ENCODE data around the gene ERLIN1.

The ERLIN1 gene

DNA sequence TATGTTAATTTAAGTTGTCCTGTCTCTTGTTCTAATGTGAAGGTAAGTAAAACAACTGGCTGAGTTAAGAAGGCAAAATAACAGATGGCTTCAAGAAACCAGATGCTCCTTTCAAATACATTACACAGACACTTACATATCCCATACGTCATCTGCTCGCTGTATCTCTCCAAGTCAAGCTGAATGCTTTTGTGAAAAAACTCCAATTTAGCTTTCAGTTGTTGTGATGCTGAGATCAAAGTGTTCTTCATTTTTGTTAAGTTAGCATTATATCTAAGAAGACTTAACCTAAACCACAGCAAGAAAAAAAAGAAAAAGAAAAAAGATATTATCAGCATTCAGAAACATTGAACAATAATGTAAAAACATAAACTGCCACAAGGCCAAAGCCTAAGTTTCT is 18.5 kb upstream of the ERLIN1 start:
- Histone ChIP-seq H2BK12ac (ENCODE audit: low read length) (no peak overlapping the region), H3K4me1 (ENCODE audit: control insufficient read depth in 2 of 2, insufficient read depth in 1 of 2, low read depth in 1 of 2, low read length in 2 of 2) (no peaks in the 10 kb centered on the region), H2BK15ac (ENCODE audit: low read length) (no peak overlapping the region), H3K9ac (ENCODE audit: low read depth, low read length, poor library complexity) (no peak overlapping the region), H3K18ac (ENCODE audit: low read length) (no peak overlapping the region), H3K27ac (replicated peaks; ENCODE audit: low read length) (no peak overlapping the region), H3K4me2 (ENCODE audit: insufficient read depth, low read length, poor library complexity, severe bottlenecking) (no peak overlapping the region), H3K79me1 (ENCODE audit: low read depth, low read length) (no peaks in the 10 kb centered on the region), H3K9me3 (replicated peaks in 1 of 2; ENCODE audit: control insufficient read depth in 2 of 2, insufficient read depth in 1 of 2, low read depth in 1 of 2, low read length in 2 of 2) (no peaks in the 10 kb centered on the region), H4K91ac (ENCODE audit: low read depth, low read length, poor library complexity) (no peak overlapping the region), H2AFZ (ENCODE audit: low read length) (no peak overlapping the region), H4K8ac (ENCODE audit: low read depth, low read length) (no peak overlapping the region), H3K4ac (ENCODE audit: low read length) (no peak overlapping the region), H3K4me3 (ENCODE audit: low read length in 2 of 2) (no peak overlapping the region), H2BK120ac (ENCODE audit: low read depth, low read length) (no peak overlapping the region), H2AK5ac (ENCODE audit: low read depth, low read length) (no peak overlapping the region), H3K14ac (ENCODE audit: low read length) (no peak overlapping the region), H3K27me3 (ENCODE audit: control insufficient read depth in 3 of 3, insufficient read depth in 3 of 3, low read depth in 1 of 3, low read length in 3 of 3) (no peaks in the 10 kb centered on the region), H3K23ac (ENCODE audit: low read depth, low read length, poor library complexity) (no peak overlapping the region), H2BK5ac (ENCODE audit: low read length) (no peak overlapping the region), H3K36me3 (replicated peaks in 1 of 2; ENCODE audit: control insufficient read depth in 2 of 2, insufficient read depth in 2 of 2, low read length in 2 of 2) (peaks cover 22 to 99% of the 10 kb centered on the region in 2 donors)
- no peak for DNase-seq (ENCODE audit: low spot score)
- no CpG with 5 or more reads among the region's 2 CpGs for WGBS, 2 donors (ENCODE audit: extremely low coverage in 2 of 2, insufficient read length in 2 of 2, insufficient replicate concordance in 1 of 2)

GRCh38 chr10:100201549-100201948 is 15.7 kb upstream of the ERLIN1 start:
- H3K9ac ChIP-seq (ENCODE audit: low read depth, low read length, poor library complexity), result no peak overlapping the region
- no peak overlapping the region for H3K4ac ChIP-seq (ENCODE audit: low read length)
- no peaks in the 10 kb centered on the region for H3K9me3 ChIP-seq (replicated peaks in 1 of 2; ENCODE audit: control insufficient read depth in 2 of 2, insufficient read depth in 1 of 2, low read depth in 1 of 2, low read length in 2 of 2)
- H3K18ac ChIP-seq (ENCODE audit: low read length), result no peak overlapping the region
- H2BK120ac ChIP-seq (ENCODE audit: low read depth, low read length), result no peak overlapping the region
- H3K27me3 ChIP-seq (ENCODE audit: control insufficient read depth in 3 of 3, insufficient read depth in 3 of 3, low read depth in 1 of 3, low read length in 3 of 3), result no peaks in the 10 kb centered on the region
- no peak overlapping the region for H3K14ac ChIP-seq (ENCODE audit: low read length)
- no peak overlapping the region for H2AFZ ChIP-seq (ENCODE audit: low read length)
- no peak for DNase-seq (ENCODE audit: low spot score)
- no peak overlapping the region for H2AK5ac ChIP-seq (ENCODE audit: low read depth, low read length)
- WGBS, 2 donors (ENCODE audit: extremely low coverage in 2 of 2, insufficient read length in 2 of 2, insufficient replicate concordance in 1 of 2), result no CpG with 5 or more reads among the region's 2 CpGs
- H3K27ac ChIP-seq (replicated peaks; ENCODE audit: low read length), result no peak overlapping the region
- H3K79me1 ChIP-seq (ENCODE audit: low read depth, low read length), result no peaks in the 10 kb centered on the region
- no peak overlapping the region for H2BK12ac ChIP-seq (ENCODE audit: low read length)
- no peak overlapping the region for H4K91ac ChIP-seq (ENCODE audit: low read depth, low read length, poor library complexity)
- H3K4me1 ChIP-seq (ENCODE audit: control insufficient read depth in 2 of 2, insufficient read depth in 1 of 2, low read depth in 1 of 2, low read length in 2 of 2), result no peaks in the 10 kb centered on the region
- H3K23ac ChIP-seq (ENCODE audit: low read depth, low read length, poor library complexity), result no peak overlapping the region
- H2BK5ac ChIP-seq (ENCODE audit: low read length), result no peak overlapping the region
- H3K4me2 ChIP-seq (ENCODE audit: insufficient read depth, low read length, poor library complexity, severe bottlenecking), result no peak overlapping the region
- no peak overlapping the region for H3K4me3 ChIP-seq (ENCODE audit: low read length in 2 of 2)
- no peak overlapping the region for H2BK15ac ChIP-seq (ENCODE audit: low read length)
- peaks cover 25 to 99% of the 10 kb centered on the region in 2 donors for H3K36me3 ChIP-seq (replicated peaks in 1 of 2; ENCODE audit: control insufficient read depth in 2 of 2, insufficient read depth in 2 of 2, low read length in 2 of 2)
- no peak overlapping the region for H4K8ac ChIP-seq (ENCODE audit: low read depth, low read length)

DNA sequence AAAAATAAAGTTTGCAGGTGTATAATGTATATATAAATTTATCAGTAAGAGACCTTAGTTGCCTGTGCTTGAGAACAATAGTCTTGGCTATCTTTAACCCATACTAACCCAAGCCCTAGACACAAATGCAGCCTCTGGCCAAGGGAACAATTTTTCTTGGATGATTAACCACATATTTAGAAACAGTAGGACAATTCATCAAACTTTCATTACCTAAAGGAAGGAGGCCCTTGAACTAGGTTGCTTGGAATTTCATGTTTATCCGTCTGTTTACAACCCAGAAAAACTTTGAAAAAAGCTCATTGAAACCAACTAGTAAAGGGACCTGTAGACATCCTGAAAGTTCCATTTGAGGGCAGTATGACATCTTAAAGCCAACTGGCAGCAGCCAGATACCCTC is 8.9 kb upstream of the ERLIN1 start:
- no CpG with 5 or more reads among the region's 1 CpG for WGBS, 2 donors (ENCODE audit: extremely low coverage in 2 of 2, insufficient read length in 2 of 2, insufficient replicate concordance in 1 of 2)
- no peak overlapping the region for H3K9ac ChIP-seq (ENCODE audit: low read depth, low read length, poor library complexity)
- peaks cover 29 to 97% of the 10 kb centered on the region in 2 donors for H3K36me3 ChIP-seq (replicated peaks in 1 of 2; ENCODE audit: control insufficient read depth in 2 of 2, insufficient read depth in 2 of 2, low read length in 2 of 2)

GRCh38 chr10:100192350-100192749 is 6.5 kb upstream of the ERLIN1 start:
- H2BK5ac ChIP-seq (ENCODE audit: low read length), result no peak overlapping the region
- no peak overlapping the region for H3K23ac ChIP-seq (ENCODE audit: low read depth, low read length, poor library complexity)
- H3K18ac ChIP-seq (ENCODE audit: low read length), result no peak overlapping the region
- peaks cover 0 to 3% of the 10 kb centered on the region in 2 donors for H3K9me3 ChIP-seq (replicated peaks in 1 of 2; ENCODE audit: control insufficient read depth in 2 of 2, insufficient read depth in 1 of 2, low read depth in 1 of 2, low read length in 2 of 2)
- no peak overlapping the region for H2AK5ac ChIP-seq (ENCODE audit: low read depth, low read length)
- no peaks in the 10 kb centered on the region for H3K27me3 ChIP-seq (ENCODE audit: control insufficient read depth in 3 of 3, insufficient read depth in 3 of 3, low read depth in 1 of 3, low read length in 3 of 3)
- H4K8ac ChIP-seq (ENCODE audit: low read depth, low read length), result no peak overlapping the region
- H3K14ac ChIP-seq (ENCODE audit: low read length), result no peak overlapping the region
- no peaks in the 10 kb centered on the region for H3K79me1 ChIP-seq (ENCODE audit: low read depth, low read length)
- no peak overlapping the region for H2BK12ac ChIP-seq (ENCODE audit: low read length)
- no peak overlapping the region for H2AFZ ChIP-seq (ENCODE audit: low read length)
- no peak overlapping the region for H3K4ac ChIP-seq (ENCODE audit: low read length)
- no CpG with 5 or more reads among the region's 2 CpGs for WGBS, 2 donors (ENCODE audit: extremely low coverage in 2 of 2, insufficient read length in 2 of 2, insufficient replicate concordance in 1 of 2)
- no peak overlapping the region for H3K27ac ChIP-seq (replicated peaks; ENCODE audit: low read length)
- no peak overlapping the region for H2BK120ac ChIP-seq (ENCODE audit: low read depth, low read length)
- H3K4me3 ChIP-seq (ENCODE audit: low read length in 2 of 2), result no peak overlapping the region
- no peaks in the 10 kb centered on the region for H3K4me1 ChIP-seq (ENCODE audit: control insufficient read depth in 2 of 2, insufficient read depth in 1 of 2, low read depth in 1 of 2, low read length in 2 of 2)
- no peak overlapping the region for H2BK15ac ChIP-seq (ENCODE audit: low read length)
- no peak for DNase-seq (ENCODE audit: low spot score)
- H4K91ac ChIP-seq (ENCODE audit: low read depth, low read length, poor library complexity), result no peak overlapping the region
- H3K9ac ChIP-seq (ENCODE audit: low read depth, low read length, poor library complexity), result no peak overlapping the region
- peaks cover 21 to 98% of the 10 kb centered on the region in 2 donors for H3K36me3 ChIP-seq (replicated peaks in 1 of 2; ENCODE audit: control insufficient read depth in 2 of 2, insufficient read depth in 2 of 2, low read length in 2 of 2)
- no peak overlapping the region for H3K4me2 ChIP-seq (ENCODE audit: insufficient read depth, low read length, poor library complexity, severe bottlenecking)

More for the DNA sequence above, 8.9 kb upstream of the ERLIN1 start:
- Histone ChIP-seq H3K79me1 (ENCODE audit: low read depth, low read length) (no peaks in the 10 kb centered on the region), H3K9me3 (replicated peaks in 1 of 2; ENCODE audit: control insufficient read depth in 2 of 2, insufficient read depth in 1 of 2, low read depth in 1 of 2, low read length in 2 of 2) (no peaks in the 10 kb centered on the region), H2BK12ac (ENCODE audit: low read length) (no peak overlapping the region), H3K14ac (ENCODE audit: low read length) (no peak overlapping the region), H3K23ac (ENCODE audit: low read depth, low read length, poor library complexity) (no peak overlapping the region), H2AK5ac (ENCODE audit: low read depth, low read length) (no peak overlapping the region), H2BK120ac (ENCODE audit: low read depth, low read length) (no peak overlapping the region), H2AFZ (ENCODE audit: low read length) (no peak overlapping the region), H3K27ac (replicated peaks; ENCODE audit: low read length) (no peak overlapping the region), H3K4me3 (ENCODE audit: low read length in 2 of 2) (no peak overlapping the region), H2BK5ac (ENCODE audit: low read length) (no peak overlapping the region), H3K27me3 (ENCODE audit: control insufficient read depth in 3 of 3, insufficient read depth in 3 of 3, low read depth in 1 of 3, low read length in 3 of 3) (no peaks in the 10 kb centered on the region), H3K18ac (ENCODE audit: low read length) (no peak overlapping the region), H3K4ac (ENCODE audit: low read length) (no peak overlapping the region), H2BK15ac (ENCODE audit: low read length) (no peak overlapping the region), H4K91ac (ENCODE audit: low read depth, low read length, poor library complexity) (no peak overlapping the region), H4K8ac (ENCODE audit: low read depth, low read length) (no peak overlapping the region), H3K4me1 (ENCODE audit: control insufficient read depth in 2 of 2, insufficient read depth in 1 of 2, low read depth in 1 of 2, low read length in 2 of 2) (no peaks in the 10 kb centered on the region), H3K4me2 (ENCODE audit: insufficient read depth, low read length, poor library complexity, severe bottlenecking) (no peak overlapping the region)
- DNase-seq (ENCODE audit: low spot score), result no peak

Measured in neuronal stem cell (in vitro differentiated cells).